Nephron (organoid): ENCODE data around the gene NDUFAB1.
"Not testable (repeated sequence)": the region's sequence is repeated elsewhere in the genome, so short reads cannot be mapped to it uniquely, and the experiment has no call there.

Experiments used
- H3K27ac Mint-ChIP-seq, 3 experiments: 2 replicates each; pipeline ENCODE4 v1.8.0; 2020; ENCODE audit warnings: mixed read lengths in 3 of 3, mild to moderate bottlenecking in 2 of 3, moderate library complexity in 1 of 3
- H3K27me3 Mint-ChIP-seq: 2 replicates; pipeline ENCODE4 v1.8.0; 2021; ENCODE audit warnings: low read depth, mild to moderate bottlenecking, moderate library complexity, mixed read lengths
- H3K36me3 Mint-ChIP-seq: 2 replicates; pipeline ENCODE4 v1.8.0; 2020; ENCODE audit warnings: low read depth, mixed read lengths
- H3K4me1 Mint-ChIP-seq: 2 replicates; pipeline ENCODE4 v1.8.0; 2020; ENCODE audit warnings: mixed read lengths
- H3K4me3 Mint-ChIP-seq, 3 experiments: 2 replicates each; pipeline ENCODE4 v1.8.0; 2020; ENCODE audit warnings: mild to moderate bottlenecking in 3 of 3, mixed read lengths in 3 of 3, moderate library complexity in 2 of 3
- H3K9me3 Mint-ChIP-seq: 2 replicates; pipeline ENCODE4 v1.8.0; 2020; ENCODE audit warnings: mixed read lengths
- CTCF ChIP-seq, 3 experiments: fragments of 200-600 bp; sonication (generic); IDR thresholded peaks; one replicate each; pipeline ENCODE4 v1.5.0; 2021; ENCODE audit warnings: antibody characterized with exemption in 3 of 3; ENCODE audit not compliant: unreplicated experiment in 3 of 3

Gene NDUFAB1

GRCh38 chr16:23594186-23594585, 1.9 kb downstream of the NDUFAB1 start:
- no peak overlapping the region for H3K27ac Mint-ChIP-seq
- H3K27me3 Mint-ChIP-seq, result no peaks in the 10 kb centered on the region
- peak overlapping the region; percentile 37 to 91 (median 51) for H3K4me3 Mint-ChIP-seq
- no peaks in the 10 kb centered on the region for H3K9me3 Mint-ChIP-seq
- no peak for TF ChIP-seq CTCF (IDR thresholded peaks at IDR 0.05; ENCODE audit: unreplicated experiment in 3 of 3)
- H3K36me3 Mint-ChIP-seq, result peaks cover 39% of the 10 kb centered on the region
- H3K4me1 Mint-ChIP-seq, result peaks cover 4% of the 10 kb centered on the region

- H3K4me3 Mint-ChIP-seq, result no peak overlapping the region
- peaks cover under 1% of the 10 kb centered on the region for H3K4me1 Mint-ChIP-seq
- H3K27me3 Mint-ChIP-seq, result no peaks in the 10 kb centered on the region
- no peak overlapping the region for H3K27ac Mint-ChIP-seq
- no peaks in the 10 kb centered on the region for H3K9me3 Mint-ChIP-seq
- TF ChIP-seq CTCF (IDR thresholded peaks at IDR 0.05; ENCODE audit: unreplicated experiment in 3 of 3), result no peak
- H3K36me3 Mint-ChIP-seq, result peaks cover 51% of the 10 kb centered on the region
These were observed 5.9 kb downstream of the NDUFAB1 start for GRCh38 chr16:23590181-23590580.

- H3K4me3 Mint-ChIP-seq, result no peak overlapping the region
- no peak overlapping the region for H3K27ac Mint-ChIP-seq
- H3K36me3 Mint-ChIP-seq, result peaks cover 52% of the 10 kb centered on the region
- no peaks in the 10 kb centered on the region for H3K4me1 Mint-ChIP-seq
- no peaks in the 10 kb centered on the region for H3K9me3 Mint-ChIP-seq
- H3K27me3 Mint-ChIP-seq, result no peaks in the 10 kb centered on the region
- TF ChIP-seq CTCF (IDR thresholded peaks at IDR 0.05; ENCODE audit: unreplicated experiment in 3 of 3), result no peak
These were observed 8.4 kb downstream of the NDUFAB1 start for GRCh38 chr16:23587726-23588125.

- H3K4me1 Mint-ChIP-seq, result no peaks in the 10 kb centered on the region
- H3K4me3 Mint-ChIP-seq, result no peak overlapping the region
- no peaks in the 10 kb centered on the region for H3K27me3 Mint-ChIP-seq
- peaks cover 48% of the 10 kb centered on the region for H3K36me3 Mint-ChIP-seq
- no peaks in the 10 kb centered on the region for H3K9me3 Mint-ChIP-seq
- TF ChIP-seq CTCF (IDR thresholded peaks at IDR 0.05; ENCODE audit: unreplicated experiment in 3 of 3), result no peak
- H3K27ac Mint-ChIP-seq, result no peak overlapping the region
These were observed 11.7 kb downstream of the NDUFAB1 start for GRCh38 chr16:23584186-23585076.

GRCh38 chr16:23583271-23583670, 12.8 kb downstream of the NDUFAB1 start:
- not testable (repeated sequence) for H3K27me3 Mint-ChIP-seq, H3K4me1 Mint-ChIP-seq

GRCh38 chr16:23581764-23582163, 14.4 kb downstream of the NDUFAB1 start:
- Mint-ChIP-seq H3K4me1 (no peaks in the 10 kb centered on the region), H3K9me3 (no peaks in the 10 kb centered on the region), H3K27ac (no peak overlapping the region), H3K4me3 (no peak overlapping the region), H3K27me3 (no peaks in the 10 kb centered on the region), H3K36me3 (peaks cover 50% of the 10 kb centered on the region)
- TF ChIP-seq CTCF (IDR thresholded peaks at IDR 0.05; ENCODE audit: unreplicated experiment in 3 of 3), result no peak

More at GRCh38 chr16:23583271-23583670, 12.8 kb downstream of the NDUFAB1 start:
- H3K9me3 Mint-ChIP-seq, H3K27ac Mint-ChIP-seq, H3K4me3 Mint-ChIP-seq: not testable (repeated sequence)
- H3K36me3 Mint-ChIP-seq, result peaks cover 55% of the 10 kb centered on the region
